Measurements from ENCODE around the gene SFXN3.

- TF ChIP-seq POLR2A (IDR thresholded peaks at IDR 0.05; ENCODE audit: low read length) (no peak), GATA1 (IDR thresholded peaks at IDR 0.05; ENCODE audit: low read depth, low read length) (no peak)
Measured at GRCh38 chr10:101020427-101021075, 10.5 kb upstream of the SFXN3 start.
